ENCODE results near the gene ALS2CL.

Gene ALS2CL

DNA sequence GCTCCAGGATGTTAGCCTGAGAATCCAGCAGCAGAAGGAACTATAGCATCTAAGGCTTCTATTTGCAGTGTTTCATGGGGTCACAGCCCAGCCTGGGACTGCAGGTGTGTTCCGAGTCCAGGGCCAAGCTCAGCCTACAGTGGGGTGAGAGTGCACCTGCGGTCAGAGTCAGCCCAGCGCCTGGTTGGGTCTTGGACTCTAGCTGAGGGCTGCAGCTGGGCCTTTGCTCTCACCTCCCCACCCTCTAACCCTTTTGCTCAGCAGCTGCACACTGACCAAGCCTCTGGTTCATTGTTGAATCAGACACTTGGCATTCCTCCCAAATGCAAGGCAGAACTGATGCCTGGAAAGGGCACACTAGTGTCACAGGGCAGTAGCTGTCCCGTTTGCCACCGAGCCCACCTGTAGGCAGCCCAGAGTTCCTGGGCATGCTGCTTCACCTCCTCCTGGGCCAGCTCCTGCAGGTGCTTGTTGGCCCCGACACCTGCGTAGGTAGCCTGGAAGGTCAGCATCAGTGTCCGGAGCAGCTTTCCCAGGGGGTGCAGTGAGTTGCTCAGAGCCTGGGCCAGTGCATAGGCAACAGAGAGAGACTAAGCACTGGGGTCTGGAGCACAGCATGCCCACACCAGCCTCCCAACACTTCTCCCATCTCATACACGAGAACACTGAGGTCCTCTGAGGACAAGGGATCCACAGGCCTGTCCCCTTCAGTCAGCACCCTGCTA, 17.5 kb downstream of the ALS2CL start:
- no peak for DNase-seq

DNA sequence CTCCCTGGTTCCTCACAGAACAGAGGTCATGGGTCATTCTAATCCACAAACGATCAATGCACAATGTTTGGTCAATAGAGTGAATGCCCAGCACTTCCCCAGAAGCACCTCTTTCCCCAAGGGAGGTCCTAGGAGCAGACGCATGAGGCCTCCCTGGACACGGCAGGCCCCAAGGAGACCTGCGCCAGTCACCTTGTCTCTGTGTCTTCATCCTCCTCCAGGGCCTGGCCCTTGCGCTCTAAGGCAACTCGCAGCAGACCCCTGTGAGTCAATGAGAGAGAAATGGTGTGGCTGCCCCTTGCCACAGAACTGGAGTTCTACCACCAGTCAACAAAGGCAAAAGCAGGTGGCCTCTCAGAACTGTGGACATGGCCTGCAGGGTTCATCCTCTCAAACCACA, 18.1 kb downstream of the ALS2CL start:
- no peak for DNase-seq

DNA sequence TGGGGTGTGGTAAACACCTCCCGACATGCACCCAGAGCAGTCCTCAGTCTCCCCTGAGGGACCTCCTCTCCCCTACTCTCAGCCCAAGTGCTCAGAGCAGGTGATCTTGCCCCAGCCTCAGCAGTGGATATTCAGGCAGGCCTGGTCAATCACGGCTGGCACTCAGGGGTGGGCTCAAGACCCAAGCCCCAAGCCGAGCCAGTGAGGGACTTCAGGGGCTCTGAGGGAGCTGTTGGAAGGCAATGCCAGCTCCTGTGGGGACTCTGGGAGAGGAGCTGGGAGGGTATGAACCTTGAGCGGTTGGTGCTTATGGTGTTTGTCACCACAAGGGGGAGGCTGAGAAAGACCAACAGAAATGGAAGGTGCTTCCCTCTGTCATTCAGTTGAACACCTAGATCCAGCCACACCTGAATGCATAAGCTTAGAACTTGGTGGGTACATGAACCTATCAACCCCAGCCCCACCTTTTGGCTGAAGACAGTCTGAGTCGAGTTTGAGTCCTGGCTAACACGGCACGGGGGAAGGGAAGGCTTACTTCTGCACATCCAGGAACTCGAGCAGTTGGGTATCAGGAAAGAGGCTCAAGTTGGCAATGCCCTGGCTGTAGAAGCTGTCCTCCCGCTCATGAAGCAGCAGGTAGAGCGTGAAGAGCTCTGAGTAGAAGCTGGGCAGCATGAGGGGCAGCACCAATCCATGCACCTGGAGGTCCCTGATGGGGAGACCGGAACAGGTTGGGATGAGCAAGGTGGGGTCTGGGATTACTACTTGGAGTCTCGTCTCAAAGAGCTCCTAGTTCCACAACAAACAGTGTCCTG, 19.2 kb downstream of the ALS2CL start:
- no peak for DNase-seq

DNA sequence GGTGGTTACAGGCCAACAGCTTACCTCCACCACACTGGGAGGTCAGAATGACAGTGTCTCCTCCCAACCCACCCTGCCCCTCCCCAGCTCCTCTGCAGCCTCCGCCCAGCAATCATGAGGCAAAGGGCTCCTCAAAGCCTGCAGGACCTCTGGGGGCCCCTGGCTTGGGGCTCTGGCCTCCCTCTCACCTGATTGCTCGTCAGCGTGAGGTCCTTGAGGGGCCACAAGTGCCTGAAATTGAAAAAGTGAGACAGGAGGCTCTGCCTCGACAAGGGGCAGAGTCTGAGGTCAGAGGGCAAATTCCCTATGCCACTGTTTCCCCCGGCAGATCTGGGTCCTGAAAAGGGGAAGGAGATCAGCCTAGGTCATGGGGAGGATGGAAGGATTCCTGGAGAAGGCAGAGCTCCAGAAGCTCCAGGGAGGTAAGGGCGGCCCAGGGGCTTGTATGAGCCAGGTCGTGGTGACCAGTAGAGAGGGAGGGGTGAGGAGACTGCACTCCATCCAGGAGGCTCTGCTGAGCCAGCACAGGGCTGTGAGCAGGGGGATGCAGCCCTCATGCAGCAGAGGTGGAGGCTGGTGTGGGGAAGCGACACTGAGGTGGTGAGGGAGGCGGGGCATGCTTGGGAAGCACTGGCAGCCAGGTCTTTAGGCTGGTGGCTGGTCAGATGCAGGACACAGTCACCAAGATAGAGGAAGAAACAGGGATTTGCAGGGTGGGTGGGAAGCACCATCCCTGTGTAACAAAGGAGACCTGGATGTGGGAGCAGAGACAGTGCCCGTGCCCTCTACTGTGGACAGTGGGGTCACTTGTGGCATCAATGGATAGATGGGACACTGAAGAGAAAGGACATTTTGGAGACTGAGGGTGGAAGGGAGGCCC, 20.1 kb downstream of the ALS2CL start:
- no peak for DNase-seq

DNA sequence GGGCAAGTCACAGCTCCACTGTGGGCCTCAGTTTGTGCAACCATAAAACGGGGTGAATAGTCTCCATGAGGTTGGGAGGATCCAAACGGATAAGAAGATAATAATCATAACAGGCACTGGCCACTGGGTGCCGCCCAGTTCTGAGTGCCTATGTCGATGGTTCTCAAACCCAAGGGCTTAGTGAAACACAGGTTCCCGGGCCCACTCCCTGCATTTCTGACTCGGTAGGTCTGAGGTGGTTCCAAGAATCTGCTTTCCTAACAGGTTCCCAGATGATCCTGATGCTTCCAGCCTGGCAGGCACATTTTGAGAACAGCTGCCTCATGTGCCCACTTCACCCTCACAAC, 21.2 kb downstream of the ALS2CL start:
- no peak for DNase-seq

DNA sequence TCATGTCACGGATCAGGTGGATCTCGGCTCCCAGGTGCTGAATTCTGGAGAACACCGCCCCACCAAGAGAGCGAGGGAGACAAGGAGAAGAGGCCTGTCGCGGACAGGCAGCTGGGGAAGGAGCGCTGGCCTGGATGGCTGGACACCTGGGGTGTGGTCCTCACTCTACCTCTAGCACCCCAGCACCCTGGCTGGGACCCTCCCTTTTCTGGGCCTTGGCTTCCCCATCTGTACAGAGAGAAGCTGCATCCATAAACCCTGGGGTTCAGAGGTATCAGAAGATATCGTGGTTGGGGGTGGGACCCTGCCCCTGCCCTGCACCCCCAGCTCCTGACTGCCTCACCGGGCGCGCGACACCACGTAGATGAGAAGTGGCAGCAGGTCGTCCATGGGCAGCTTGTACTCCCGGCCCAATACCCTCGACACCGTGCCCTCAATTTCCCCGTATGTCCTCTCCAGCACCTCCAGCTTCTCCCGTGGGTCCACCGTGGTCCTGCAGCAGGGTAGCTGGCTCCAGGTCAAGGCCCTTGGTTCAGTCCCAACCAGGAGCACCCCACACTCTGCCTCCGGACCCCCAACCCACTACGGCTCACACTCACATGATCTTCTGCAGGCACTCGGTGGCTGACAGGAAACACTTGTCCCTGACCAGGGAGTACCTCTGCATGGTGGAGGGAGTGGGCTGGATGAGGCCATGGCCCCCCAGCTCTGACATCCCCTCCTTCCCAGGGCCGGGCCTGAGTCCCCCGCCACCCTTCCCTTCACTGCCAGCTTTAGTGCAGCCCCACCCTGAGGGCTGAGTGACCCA, 21.7 kb downstream of the ALS2CL start:
- no peak for DNase-seq

DNA sequence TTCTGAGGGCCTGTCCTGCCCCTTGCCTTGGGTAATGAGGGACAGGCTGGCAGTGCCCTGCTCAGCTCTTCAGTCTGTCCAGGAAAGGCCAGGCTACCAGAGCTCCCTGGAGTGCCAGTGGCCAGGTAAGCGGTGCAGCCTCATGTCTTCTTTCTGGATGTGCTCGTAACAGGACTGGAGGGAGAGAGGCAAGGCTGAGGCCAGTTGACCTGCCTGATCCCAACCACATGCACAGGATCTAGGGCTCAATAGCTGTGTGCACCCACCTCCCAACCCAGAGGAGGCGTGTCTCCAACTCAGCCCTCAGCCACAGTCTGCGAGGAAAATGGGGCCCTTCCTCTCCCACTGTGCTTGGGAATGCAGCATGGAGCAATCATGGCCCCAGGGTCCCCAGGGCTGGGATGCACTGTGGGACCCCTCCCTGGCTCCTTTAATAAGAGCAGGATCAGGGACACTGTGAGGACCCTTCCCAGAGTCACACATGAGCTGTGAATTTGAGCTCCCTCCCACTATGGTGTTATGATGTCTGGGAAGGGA, 22.5 kb downstream of the ALS2CL start:
- DNase-seq, result no peak

DNA sequence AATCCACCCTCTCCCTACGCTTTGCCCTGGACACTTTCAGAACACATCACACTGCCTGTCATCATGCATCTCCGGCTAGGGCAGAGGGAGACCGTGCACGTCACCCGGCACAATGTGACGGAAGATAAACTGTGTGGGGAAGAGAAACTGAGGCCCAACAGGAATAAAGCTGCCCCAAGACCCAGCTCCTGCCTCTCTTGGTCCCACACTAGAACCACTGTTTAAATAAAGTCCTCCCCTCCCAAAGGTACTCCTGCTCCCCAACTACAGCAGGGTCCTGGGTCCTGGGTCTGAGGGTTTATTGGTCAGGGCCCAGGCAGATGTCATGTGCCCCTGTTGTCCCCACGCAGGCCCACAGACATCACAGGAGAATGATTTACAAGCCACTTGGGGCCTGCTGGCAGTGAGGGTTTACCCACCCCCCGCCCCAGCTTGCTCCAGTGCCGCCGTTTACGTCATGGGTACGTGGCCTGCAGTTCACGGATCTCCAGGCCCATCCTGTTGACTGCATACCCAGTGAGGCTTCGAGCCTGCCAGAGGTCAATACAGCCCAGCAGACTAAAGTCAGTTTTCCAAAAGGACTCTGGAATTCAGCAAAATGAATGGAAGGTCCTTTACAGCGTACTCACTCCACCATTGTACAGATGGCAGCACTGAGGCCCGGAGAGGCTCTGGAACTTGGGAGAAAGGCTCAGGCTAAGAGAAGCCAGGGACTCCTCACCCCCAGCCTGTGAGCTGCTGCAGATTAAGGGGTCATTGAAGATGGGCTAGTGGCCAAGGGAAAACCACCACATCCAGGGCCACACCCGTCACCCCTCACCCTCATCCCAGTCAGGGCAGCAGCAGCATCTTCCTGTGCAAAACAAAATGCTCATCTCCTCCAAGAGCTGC, 23.2 kb downstream of the ALS2CL start:
- no peak for DNase-seq

DNA sequence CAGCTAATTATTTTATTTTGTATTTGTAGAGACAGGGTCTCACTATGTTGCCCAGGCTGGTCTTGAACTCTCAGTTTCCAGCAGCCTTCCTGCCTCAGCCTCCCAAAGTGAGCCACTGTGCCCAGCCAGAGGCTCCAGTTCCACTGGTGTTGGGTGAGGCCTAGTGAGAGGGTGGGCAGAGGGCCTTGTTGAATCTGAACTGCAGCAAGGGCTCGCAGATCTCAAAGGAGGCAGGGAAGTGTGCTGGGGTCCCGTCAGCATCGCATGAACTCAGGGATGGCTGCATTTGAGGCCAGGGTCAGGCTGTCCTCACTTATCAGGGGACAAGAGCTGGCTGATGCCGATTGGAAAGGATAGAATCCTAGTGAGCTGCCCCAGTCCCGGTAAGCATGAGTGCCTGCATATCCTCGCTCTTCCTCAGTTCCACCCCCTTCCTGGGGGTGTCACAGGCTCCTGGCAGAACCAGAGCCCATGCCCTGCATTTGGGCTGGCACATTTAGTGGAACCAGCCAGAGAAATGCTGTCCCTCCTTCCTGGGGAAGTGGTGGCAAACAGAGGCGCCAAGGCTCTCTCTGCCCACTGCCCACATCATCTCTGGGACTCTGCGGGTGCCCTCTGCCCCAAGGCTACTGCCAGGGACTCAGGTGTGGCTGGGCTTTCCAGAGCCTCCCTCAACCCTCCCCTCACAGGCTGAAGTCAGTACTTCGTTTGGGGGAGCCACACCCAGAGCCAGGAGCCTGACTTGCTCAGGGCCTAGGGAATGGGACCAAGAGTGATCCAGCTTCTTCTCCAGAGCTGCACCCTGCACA, 24.1 kb downstream of the ALS2CL start:
- no peak for DNase-seq

DNA sequence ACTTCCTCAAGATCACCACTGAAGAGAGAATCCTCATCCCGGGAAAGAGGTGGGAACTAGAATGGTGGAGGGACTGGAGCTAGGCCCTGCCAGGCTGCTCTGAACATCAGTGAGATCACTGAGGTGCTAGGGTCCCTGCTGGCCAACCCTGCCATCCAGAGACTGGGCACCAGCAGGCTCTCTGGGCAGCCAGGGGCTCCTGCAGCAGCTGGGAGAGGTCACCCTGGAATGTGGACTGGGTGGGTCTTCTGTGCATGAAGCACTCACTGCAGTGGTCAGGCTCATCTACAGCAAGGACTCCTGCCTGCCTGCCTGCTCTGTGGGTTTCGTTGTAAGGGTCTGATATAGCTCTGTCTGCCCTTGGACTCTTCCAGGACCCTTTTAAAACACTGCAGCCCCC, 24.9 kb downstream of the ALS2CL start:
- DNase-seq, result no peak

DNA sequence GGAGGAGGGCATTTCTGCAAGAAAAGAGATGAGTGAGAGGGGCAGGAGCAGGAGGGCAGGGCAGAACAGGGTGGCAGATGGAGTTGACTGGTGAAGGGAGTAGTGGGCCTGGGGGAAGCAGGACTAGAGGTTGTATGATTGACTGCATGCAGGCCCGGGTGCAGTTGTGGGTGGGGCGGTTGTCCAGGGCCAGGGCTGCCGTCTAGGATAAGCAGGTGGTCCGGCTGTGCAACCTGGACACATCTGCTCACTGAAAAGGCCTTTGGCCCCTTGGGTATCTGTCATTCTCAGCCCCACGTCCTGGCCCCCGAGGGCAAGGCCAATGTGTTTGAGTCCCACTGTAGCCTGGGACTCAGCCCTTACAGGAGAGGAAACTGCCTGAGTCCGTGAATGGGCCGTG, 25.4 kb downstream of the ALS2CL start:
- DNase-seq, result no peak

DNA sequence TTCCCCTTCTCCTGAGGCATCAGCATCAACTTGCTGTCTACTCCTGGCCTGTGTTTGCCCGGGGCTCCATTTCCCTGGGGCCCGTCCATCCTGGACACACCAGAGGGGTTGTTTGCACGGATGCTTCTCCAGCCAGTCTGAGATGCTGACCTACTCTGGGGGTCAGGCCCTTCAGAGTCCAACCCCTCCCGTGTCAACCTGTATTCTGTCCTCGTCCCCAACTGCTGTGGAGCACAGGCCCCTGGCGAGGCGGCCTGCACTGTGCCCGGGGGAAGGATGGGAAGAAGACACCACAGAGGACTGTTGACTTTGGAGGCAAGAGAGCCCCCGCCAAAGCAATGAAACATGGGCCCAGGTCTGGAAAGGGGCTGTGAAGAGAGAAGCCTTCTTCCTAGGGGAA, 25.8 kb downstream of the ALS2CL start:
- DNase-seq, result no peak

DNA sequence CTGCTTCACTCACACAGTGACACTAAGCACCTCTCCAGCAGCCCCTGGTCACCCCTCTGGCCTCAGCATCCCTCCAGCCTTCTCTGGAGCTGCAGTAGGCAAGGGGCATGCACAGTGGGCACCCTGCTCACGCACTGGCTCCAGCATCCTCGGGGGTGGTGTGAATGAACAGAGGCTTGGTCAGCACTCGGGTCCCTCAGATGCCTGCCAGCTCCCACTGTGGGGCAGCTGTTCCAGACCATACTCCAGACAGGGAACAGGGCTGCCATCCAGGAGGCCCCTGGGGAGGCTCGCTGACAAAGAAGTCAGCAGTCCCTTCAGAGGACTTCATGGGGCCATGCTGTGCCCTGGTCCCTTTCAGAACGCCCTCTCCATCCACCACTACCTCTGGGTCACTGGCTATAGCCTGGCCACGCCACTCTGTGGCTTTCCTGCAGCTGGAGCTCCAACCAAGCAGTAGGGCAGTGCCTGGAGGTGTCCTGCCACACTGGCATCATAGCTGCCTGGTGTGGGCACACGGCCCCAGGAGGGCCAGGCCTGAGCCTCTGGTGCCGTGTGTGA, 26.3 kb downstream of the ALS2CL start:
- DNase-seq, result no peak

DNA sequence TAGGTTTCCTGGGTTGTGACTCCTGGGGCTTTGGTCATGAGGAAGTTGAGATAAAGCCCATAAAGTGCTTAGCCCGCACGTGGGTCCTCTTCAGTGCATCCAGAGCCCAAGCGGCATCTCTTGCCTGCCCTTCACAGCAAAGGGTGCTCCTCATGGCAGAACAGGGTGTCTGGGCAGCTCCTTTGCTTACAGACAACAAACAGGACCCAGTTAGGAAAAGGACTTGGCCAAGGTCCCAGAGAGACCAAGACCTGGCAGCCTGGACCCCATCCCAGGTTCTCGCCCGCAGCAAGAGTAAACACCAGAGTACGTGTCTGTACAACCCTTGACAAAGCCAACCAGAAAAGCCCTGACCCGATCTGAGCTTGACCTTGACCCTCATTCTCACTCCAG, 27.0 kb downstream of the ALS2CL start:
- DNase-seq, result no peak

DNA sequence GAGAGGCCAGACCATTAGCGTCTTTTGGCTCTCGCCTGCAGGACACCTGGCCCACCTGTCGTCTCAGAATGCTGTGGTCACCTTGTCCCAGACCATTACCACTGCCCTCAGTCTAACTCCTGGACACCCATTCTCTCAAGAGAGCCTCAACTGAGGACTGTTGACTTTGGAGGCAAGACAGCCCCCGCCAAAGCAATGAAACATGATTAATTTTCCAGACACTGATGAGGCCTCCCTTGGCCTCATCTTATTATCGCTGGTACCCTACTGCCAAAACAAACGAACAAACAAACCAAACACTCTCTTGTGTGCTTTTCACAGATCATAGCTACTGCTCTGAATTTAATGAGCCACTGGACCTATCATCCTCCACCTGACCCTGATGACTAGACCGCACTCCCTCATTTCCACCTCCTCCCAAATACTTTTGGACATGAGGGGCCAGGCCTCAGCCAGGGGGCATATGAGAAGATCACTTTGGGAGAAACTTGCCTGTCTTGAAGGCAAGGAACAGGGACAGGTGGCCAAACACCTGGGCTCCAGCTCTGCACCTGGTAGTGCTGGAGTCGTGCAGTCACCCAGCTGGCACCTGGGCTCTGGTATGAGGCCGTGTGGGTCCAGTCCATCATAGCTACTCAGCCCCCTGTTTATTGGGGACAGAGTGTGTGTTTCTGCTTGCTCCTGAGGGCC, 27.6 kb downstream of the ALS2CL start:
- DNase-seq, result no peak

DNA sequence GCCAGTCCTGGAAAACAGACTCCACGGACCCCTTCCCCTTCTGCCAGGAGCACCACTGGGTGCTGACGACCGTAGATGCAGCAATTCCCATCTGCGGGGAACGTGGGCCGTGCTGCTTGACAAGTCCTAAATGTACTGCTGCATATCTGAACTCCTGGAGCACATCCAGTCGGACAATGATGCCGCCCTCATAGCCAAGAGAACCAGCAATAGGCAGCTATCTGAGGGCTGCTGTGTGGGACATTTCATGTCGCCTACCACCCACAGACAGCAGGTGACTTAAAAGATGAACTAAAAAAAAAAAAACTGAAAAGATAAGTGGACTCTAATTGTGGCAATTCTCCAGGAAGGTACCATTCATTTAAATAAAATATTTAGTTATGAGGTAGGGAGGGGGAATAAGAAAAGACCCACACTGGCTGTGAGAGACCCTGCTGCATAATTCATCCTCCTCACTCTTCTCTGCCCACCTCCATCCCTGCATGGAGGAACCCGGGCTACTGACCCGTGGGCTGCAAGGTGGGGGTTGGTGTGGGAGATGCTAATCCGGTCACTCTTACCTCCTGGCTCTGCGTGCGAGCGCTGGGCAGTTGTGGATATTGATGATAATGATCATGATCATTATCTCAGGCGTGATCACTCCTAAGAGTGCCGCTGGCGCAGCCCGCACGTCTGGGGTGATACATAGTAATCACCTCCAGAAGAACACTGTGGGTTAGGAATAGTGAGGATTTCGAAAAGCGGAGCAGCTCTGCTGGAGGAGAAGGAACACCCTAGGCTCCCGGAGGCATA, 28.3 kb downstream of the ALS2CL start:
- DNase-seq, result no peak

DNA sequence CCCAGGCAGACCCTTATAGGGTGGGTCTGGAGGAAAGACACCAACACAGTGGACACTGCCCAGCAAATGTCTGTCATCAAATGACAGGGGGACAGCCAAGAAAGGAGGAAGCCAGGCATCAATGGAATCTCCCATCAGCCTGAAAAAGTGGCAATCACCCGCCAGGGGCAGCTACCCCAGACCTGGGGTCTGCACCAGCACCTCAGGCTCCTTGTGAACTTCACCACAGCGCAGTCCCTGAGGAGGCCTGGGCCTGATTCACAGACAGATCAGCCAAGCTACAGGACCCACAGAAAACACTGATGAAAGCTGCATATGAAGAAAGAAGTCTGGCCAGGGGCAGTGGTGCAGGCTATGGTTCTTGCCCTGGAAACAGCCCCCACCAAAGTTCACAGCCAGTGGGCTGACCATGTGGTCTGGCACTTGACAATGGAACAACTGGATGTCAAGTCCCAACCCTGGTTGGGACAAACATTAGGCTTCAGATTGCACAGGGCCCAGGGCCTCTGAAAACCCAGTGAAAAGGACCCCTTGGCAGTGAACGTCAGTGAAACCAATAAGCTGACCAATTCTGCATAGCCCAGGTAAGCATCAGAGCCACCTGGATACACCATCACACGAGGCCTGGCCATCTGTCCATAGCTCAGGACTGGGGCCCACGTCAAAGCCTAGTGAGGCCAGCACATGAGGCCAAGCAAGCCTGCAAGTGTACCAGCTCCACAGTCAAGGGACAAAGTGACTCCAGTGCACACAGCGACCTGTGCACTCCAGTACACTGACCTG, 29.1 kb downstream of the ALS2CL start:
- no peak for DNase-seq
